IPS-11a (cell line): ENCODE data around the gene CAMK1.
A peak's percentile ranks its signal among the peaks of the same experiment; 100 is the strongest.

Experiments used
- H3K4me3 ChIP-seq: one replicate; pipeline ENCODE4 v1.5.1; 2013; ENCODE audit warnings: low read depth, low read length, control low read depth

Gene CAMK1

GRCh38 chr3:9793161-9793781, 23.5 kb upstream of the CAMK1 start:
- H3K4me3 ChIP-seq = peak overlapping the region; percentile 99

- H3K4me3 ChIP-seq = peak within 1 kb of the TSS; percentile 99
These were observed 22.8 kb upstream of the CAMK1 start, which contains the start of the genes ARPC4 and TADA3 for GRCh38 chr3:9792405-9793160. Gene ARPC4, plus strand, starts transcription at chr3:9793082. Its CDS starts 40 bp downstream, at chr3:9793122. Gene TADA3, minus strand, starts transcription at chr3:9792473. Its CDS starts 1,007 bp downstream, at chr3:9791466.

GRCh38 chr3:9791790-9792404, 22.1 kb upstream of the CAMK1 start:
- peak overlapping the region; percentile 99 for H3K4me3 ChIP-seq

GRCh38 chr3:9791127-9791526, 21.4 kb upstream of the CAMK1 start:
- H3K4me3 ChIP-seq = no peak overlapping the region

- H3K4me3 ChIP-seq = no peak overlapping the region
These were observed 18.0 kb upstream of the CAMK1 start for GRCh38 chr3:9787714-9788113.

- H3K4me3 ChIP-seq = no peak overlapping the region
These were observed 17.3 kb upstream of the CAMK1 start for GRCh38 chr3:9786825-9787669.

- H3K4me3 ChIP-seq = no peak overlapping the region
These were observed 16.5 kb upstream of the CAMK1 start for GRCh38 chr3:9786209-9786739.

- H3K4me3 ChIP-seq = no peak overlapping the region
These were observed 15.9 kb upstream of the CAMK1 start for GRCh38 chr3:9785602-9786001.

GRCh38 chr3:9784965-9785364, 15.2 kb upstream of the CAMK1 start:
- H3K4me3 ChIP-seq = no peak overlapping the region

GRCh38 chr3:9783954-9784353, 14.2 kb upstream of the CAMK1 start:
- no peak overlapping the region for H3K4me3 ChIP-seq

- no peak overlapping the region for H3K4me3 ChIP-seq
These were observed 13.0 kb upstream of the CAMK1 start for GRCh38 chr3:9782770-9783169.

- no peak overlapping the region for H3K4me3 ChIP-seq
These were observed 12.3 kb upstream of the CAMK1 start for GRCh38 chr3:9781978-9782603.

GRCh38 chr3:9781551-9781950, 11.8 kb upstream of the CAMK1 start:
- H3K4me3 ChIP-seq = no peak overlapping the region

- H3K4me3 ChIP-seq = no peak overlapping the region
These were observed 11.2 kb upstream of the CAMK1 start for GRCh38 chr3:9780910-9781309.

- no peak overlapping the region for H3K4me3 ChIP-seq
These were observed 10.7 kb upstream of the CAMK1 start for GRCh38 chr3:9780458-9780812.

- no peak overlapping the region for H3K4me3 ChIP-seq
These were observed 10.1 kb upstream of the CAMK1 start for GRCh38 chr3:9779721-9780457.

- no peak overlapping the region for H3K4me3 ChIP-seq
These were observed 9.4 kb upstream of the CAMK1 start for GRCh38 chr3:9779075-9779593.

- H3K4me3 ChIP-seq = no peak overlapping the region
These were observed 8.7 kb upstream of the CAMK1 start for GRCh38 chr3:9778143-9779074.

- H3K4me3 ChIP-seq = no peak overlapping the region
These were observed 7.9 kb upstream of the CAMK1 start for GRCh38 chr3:9777694-9778021.
